H1 (cell line): ENCODE data around the gene KRT83. TPM values are rescaled to one million over a fixed set of nuclear protein-coding genes. Genes with fewer than 3 reads are reported as not detected.

Experiments
- ASH2L ChIP-seq: fragments of 200-600, 300-600 bp; sonication (generic); IDR thresholded peaks from one replicate; pipeline ENCODE4 v1.7.1; 2017; ENCODE audit warnings: low read length
- CEBPB ChIP-seq: IDR thresholded peaks from 2 replicates; pipeline ENCODE4 v1.6.1; 2012; ENCODE audit warnings: low read depth, low read length
- CTBP2 ChIP-seq: IDR thresholded peaks from 2 replicates; pipeline ENCODE4 v1.7.0; 2011; ENCODE audit warnings: borderline replicate concordance, mild to moderate bottlenecking, moderate library complexity, mixed read lengths, low read length; ENCODE audit not compliant: insufficient read depth, insufficient read length
- FOSL1 ChIP-seq: IDR thresholded peaks from 2 replicates; pipeline ENCODE4 v1.6.1; 2011; ENCODE audit warnings: mild to moderate bottlenecking, low read depth, low read length, moderate library complexity; ENCODE audit not compliant: insufficient read depth
- JUN ChIP-seq: IDR thresholded peaks from 2 replicates; pipeline ENCODE4 v1.6.1; 2011; ENCODE audit warnings: low read depth, mild to moderate bottlenecking, improper control_type of control experiment, low read length
- MAFK ChIP-seq: IDR thresholded peaks from 2 replicates; pipeline ENCODE4 v1.6.1; 2012; ENCODE audit warnings: low read depth, mild to moderate bottlenecking, improper control_type of control experiment, low read length
- TEAD4 ChIP-seq: IDR thresholded peaks from 2 replicates; pipeline ENCODE4 v1.6.1; 2012; ENCODE audit warnings: low read depth, low read length, inconsistent platforms, mixed read lengths
- polyA plus RNA-seq, 7 experiments: library from polyadenylated mRNA; depleted of rRNA in 3 of 7; stranded (reverse) in 5 of 7; unstranded in 2 of 7; fragments of >200 nt in 5 of 7; fragments of 200-250 nt in 2 of 7; gene quantifications; 1 replicate in 5 of 7; 2 replicates in 1 of 7; 4 replicates in 1 of 7; pipeline versions ENCODE4 v1.2.1 to v1.2.3, GENCODE V29; 2011 to 2013; ENCODE audit warnings: missing spikeins in 2 of 7, mixed read lengths in 2 of 7
- total RNA-seq: library from RNA; stranded (reverse); fragmentation: NEBNext Ultra II Directional; extraction: Animal tissue kit (Norgen Biotek cat#: 25700); gene quantifications from 2 replicates; pipeline ENCODE4 v1.2.1, GENCODE V29; 2021
- TF ChIP-seq, protein P1 (sequence below): fragments of 300-600 bp; sonication (generic); IDR thresholded peaks from 2 replicates; pipeline ENCODE4 v1.7.1; 2012; ENCODE audit warnings: low read length, moderate library complexity, mild to moderate bottlenecking, inconsistent platforms; ENCODE audit not compliant: insufficient replicate concordance

KRT83 gene
- total and polyA plus RNA-seq, 2 of the 8 experiments (the other 6 are each of a cell fraction or from before 2014, with no cell fraction given): not detected

DNA sequence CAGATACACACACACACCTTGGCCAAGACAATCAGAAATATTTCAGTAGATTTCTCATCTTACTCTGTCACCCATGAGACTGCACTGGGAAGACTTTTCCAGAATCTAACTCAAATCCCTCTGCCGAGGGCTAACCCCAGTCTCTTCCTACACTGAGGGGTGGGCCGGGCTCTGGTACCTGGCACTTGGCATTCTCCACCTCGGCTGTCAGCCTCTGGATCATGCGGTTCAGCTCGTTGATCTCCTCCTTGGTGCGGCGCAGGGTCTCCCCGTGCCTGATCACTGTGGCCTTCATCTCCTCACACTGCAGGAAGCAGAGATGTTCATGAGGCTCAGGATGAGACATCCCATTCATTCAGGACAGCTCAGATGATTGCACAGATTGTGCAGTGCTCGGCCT is 4.9 kb downstream of the KRT83 start (continued):
- TF ChIP-seq, protein P1, sequence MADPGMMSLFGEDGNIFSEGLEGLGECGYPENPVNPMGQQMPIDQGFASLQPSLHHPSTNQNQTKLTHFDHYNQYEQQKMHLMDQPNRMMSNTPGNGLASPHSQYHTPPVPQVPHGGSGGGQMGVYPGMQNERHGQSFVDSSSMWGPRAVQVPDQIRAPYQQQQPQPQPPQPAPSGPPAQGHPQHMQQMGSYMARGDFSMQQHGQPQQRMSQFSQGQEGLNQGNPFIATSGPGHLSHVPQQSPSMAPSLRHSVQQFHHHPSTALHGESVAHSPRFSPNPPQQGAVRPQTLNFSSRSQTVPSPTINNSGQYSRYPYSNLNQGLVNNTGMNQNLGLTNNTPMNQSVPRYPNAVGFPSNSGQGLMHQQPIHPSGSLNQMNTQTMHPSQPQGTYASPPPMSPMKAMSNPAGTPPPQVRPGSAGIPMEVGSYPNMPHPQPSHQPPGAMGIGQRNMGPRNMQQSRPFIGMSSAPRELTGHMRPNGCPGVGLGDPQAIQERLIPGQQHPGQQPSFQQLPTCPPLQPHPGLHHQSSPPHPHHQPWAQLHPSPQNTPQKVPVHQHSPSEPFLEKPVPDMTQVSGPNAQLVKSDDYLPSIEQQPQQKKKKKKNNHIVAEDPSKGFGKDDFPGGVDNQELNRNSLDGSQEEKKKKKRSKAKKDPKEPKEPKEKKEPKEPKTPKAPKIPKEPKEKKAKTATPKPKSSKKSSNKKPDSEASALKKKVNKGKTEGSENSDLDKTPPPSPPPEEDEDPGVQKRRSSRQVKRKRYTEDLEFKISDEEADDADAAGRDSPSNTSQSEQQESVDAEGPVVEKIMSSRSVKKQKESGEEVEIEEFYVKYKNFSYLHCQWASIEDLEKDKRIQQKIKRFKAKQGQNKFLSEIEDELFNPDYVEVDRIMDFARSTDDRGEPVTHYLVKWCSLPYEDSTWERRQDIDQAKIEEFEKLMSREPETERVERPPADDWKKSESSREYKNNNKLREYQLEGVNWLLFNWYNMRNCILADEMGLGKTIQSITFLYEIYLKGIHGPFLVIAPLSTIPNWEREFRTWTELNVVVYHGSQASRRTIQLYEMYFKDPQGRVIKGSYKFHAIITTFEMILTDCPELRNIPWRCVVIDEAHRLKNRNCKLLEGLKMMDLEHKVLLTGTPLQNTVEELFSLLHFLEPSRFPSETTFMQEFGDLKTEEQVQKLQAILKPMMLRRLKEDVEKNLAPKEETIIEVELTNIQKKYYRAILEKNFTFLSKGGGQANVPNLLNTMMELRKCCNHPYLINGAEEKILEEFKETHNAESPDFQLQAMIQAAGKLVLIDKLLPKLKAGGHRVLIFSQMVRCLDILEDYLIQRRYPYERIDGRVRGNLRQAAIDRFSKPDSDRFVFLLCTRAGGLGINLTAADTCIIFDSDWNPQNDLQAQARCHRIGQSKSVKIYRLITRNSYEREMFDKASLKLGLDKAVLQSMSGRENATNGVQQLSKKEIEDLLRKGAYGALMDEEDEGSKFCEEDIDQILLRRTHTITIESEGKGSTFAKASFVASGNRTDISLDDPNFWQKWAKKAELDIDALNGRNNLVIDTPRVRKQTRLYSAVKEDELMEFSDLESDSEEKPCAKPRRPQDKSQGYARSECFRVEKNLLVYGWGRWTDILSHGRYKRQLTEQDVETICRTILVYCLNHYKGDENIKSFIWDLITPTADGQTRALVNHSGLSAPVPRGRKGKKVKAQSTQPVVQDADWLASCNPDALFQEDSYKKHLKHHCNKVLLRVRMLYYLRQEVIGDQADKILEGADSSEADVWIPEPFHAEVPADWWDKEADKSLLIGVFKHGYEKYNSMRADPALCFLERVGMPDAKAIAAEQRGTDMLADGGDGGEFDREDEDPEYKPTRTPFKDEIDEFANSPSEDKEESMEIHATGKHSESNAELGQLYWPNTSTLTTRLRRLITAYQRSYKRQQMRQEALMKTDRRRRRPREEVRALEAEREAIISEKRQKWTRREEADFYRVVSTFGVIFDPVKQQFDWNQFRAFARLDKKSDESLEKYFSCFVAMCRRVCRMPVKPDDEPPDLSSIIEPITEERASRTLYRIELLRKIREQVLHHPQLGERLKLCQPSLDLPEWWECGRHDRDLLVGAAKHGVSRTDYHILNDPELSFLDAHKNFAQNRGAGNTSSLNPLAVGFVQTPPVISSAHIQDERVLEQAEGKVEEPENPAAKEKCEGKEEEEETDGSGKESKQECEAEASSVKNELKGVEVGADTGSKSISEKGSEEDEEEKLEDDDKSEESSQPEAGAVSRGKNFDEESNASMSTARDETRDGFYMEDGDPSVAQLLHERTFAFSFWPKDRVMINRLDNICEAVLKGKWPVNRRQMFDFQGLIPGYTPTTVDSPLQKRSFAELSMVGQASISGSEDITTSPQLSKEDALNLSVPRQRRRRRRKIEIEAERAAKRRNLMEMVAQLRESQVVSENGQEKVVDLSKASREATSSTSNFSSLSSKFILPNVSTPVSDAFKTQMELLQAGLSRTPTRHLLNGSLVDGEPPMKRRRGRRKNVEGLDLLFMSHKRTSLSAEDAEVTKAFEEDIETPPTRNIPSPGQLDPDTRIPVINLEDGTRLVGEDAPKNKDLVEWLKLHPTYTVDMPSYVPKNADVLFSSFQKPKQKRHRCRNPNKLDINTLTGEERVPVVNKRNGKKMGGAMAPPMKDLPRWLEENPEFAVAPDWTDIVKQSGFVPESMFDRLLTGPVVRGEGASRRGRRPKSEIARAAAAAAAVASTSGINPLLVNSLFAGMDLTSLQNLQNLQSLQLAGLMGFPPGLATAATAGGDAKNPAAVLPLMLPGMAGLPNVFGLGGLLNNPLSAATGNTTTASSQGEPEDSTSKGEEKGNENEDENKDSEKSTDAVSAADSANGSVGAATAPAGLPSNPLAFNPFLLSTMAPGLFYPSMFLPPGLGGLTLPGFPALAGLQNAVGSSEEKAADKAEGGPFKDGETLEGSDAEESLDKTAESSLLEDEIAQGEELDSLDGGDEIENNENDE: no peak
- TF ChIP-seq ASH2L (no peak), CTBP2 (no peak), FOSL1 (no peak), JUN (no peak), MAFK (no peak), TEAD4 (no peak), CEBPB (no peak)
